Lung (tissue), 12 donors: ENCODE data around the gene ANKRD11. TPM values are rescaled to one million over a fixed set of nuclear protein-coding genes. Genes with fewer than 3 reads are reported as not detected.

Experiments
- ATAC-seq: fragments of 200-7000 bp; cut with Tn5 transposase; one replicate; pipeline ENCODE4 v1.9.1; 2020; ENCODE audit warnings: moderate number of reproducible peaks; ENCODE audit not compliant: insufficient read depth, low FRiP score
- DNase-seq, 3 donors: peaks; one replicate each; pipeline ENCODE4 v3.0.0-alpha.2; 2013 to 2017
- H3K27ac ChIP-seq, 2 donors: one replicate each; pipeline ENCODE4 v1.5.1; 2013; ENCODE audit warnings: mild to moderate bottlenecking in 2 of 2, moderate library complexity in 2 of 2, control low read depth in 1 of 2, inconsistent platforms in 1 of 2, low read depth in 1 of 2, low read length in 1 of 2
- H3K27me3 ChIP-seq, 3 donors: one replicate each; pipeline ENCODE4 v1.5.1; 2013; ENCODE audit warnings: low read length in 2 of 3; ENCODE audit not compliant: control insufficient read depth in 3 of 3, insufficient read depth in 3 of 3
- H3K36me3 ChIP-seq, 4 donors: one replicate each; pipeline ENCODE4 v1.5.1; 2013; ENCODE audit warnings: low read length in 4 of 4, mild to moderate bottlenecking in 1 of 4, moderate library complexity in 1 of 4; ENCODE audit not compliant: control insufficient read depth in 4 of 4, insufficient read depth in 4 of 4
- H3K4me1 ChIP-seq, 5 donors: one replicate each; pipeline ENCODE4 v1.5.1; 2013; ENCODE audit warnings: low read length in 5 of 5, mild to moderate bottlenecking in 2 of 5, moderate library complexity in 1 of 5; ENCODE audit not compliant: control insufficient read depth in 5 of 5, insufficient read depth in 5 of 5
- H3K4me3 ChIP-seq: one replicate; pipeline ENCODE4 v1.5.1; 2013; ENCODE audit warnings: mild to moderate bottlenecking, control low read depth, moderate library complexity
- H3K9ac ChIP-seq, 2 donors: one replicate each; pipeline ENCODE4 v1.5.1; 2013; ENCODE audit warnings: low read length in 2 of 2, control low read depth in 1 of 2; ENCODE audit not compliant: insufficient read depth in 1 of 2
- H3K9me3 ChIP-seq, 4 donors: one replicate each; pipeline ENCODE4 v1.5.1; 2013; ENCODE audit warnings: low read length in 3 of 4, mild to moderate bottlenecking in 1 of 4, moderate library complexity in 1 of 4; ENCODE audit not compliant: control insufficient read depth in 4 of 4, insufficient read depth in 3 of 4
- CTCF ChIP-seq: IDR thresholded peaks from 2 replicates; pipeline ENCODE4 v1.5.1; 2012; ENCODE audit warnings: mild to moderate bottlenecking; ENCODE audit errors: control extremely low read depth, extremely low read depth
- WGBS, 2 donors: extraction: QIAGEN DNeasy Blood & Tissue Kit; methylation state at CpG; one replicate each; pipeline ENCODE4 v1.1.7; 2013; 5-methylcytosine and 5-hydroxymethylcytosine counted together
- polyA plus RNA-seq, 2 donors: library from polyadenylated mRNA; stranded (reverse); fragments of 200-250 nt; gene quantifications; one replicate each; pipeline ENCODE4 v1.2.1, GENCODE V29; 2013
- total RNA-seq, 2 donors: library from RNA; depleted of rRNA in 1 of 2; stranded (reverse); fragments of >200 nt in 1 of 2; gene quantifications; one replicate each; pipeline ENCODE4 v1.2.1, GENCODE V29; 2014 to 2021
- donor health status: control.
- donor health status: control.
- donor health status: Bipolar disorder and iron deficiency.
- donor health status: healthy.
- donor health status: DM: yes; HTN: yes; CAD: no.

The ANKRD11 gene
- total and polyA plus RNA-seq, 4 donors, result 58.5 to 162 (median 89.5) TPM

GRCh38 chr16:89318430-89318758 is 172.0 kb downstream of the ANKRD11 start:
- TF ChIP-seq CTCF, result no peak
- WGBS, 2 donors, result 93 to 94% methylated on average over 11 of the region's 11 CpGs
- DNase-seq, result no peak
- H3K4me1 ChIP-seq, result peaks cover 8 to 65% (median 14%) of the 10 kb centered on the region in 5 donors
- H3K9ac ChIP-seq, result no peak overlapping the region
- no peak for ATAC-seq
- no peaks in the 10 kb centered on the region for H3K27me3 ChIP-seq
- no peak overlapping the region for H3K27ac ChIP-seq
- no peak overlapping the region for H3K4me3 ChIP-seq
- no peaks in the 10 kb centered on the region for H3K9me3 ChIP-seq
- no peaks in the 10 kb centered on the region for H3K36me3 ChIP-seq

DNA sequence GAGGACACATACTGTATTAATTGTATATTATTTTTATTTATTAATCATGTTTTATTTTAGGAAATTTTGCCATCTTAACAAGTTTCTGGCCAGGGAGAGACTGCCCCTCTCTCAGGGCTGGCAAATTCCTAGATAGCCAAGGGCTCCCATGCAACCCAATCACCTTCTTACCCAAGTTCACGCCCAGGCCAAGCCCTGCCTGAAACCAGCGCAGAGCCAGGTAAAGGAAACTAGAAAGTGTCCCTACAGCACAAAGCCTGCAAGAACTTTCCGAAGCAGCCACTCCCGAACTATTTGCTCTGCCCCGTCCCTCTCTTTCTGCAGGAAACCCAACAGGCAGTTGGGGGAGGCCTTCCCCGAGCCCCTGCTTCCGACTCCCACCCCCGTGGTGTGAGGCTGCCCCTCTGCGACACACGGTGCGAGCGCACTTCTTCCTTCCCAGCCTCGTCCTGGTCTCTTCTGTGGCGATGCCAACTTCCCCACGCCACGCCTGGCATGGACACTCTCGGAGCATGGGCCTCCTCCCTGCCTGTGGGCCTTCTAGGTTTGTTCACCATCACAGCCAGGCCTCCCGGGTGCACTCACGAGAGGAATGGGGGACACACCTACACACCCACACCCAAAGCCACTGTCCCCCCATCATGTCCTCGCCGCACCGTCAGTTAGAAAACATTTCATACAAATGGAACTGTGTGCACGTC is 172.5 kb downstream of the ANKRD11 start:
- ATAC-seq (no peak), DNase-seq (no peak)
- Histone ChIP-seq H3K36me3 (peaks cover 0 to 5% (median 0%) of the 10 kb centered on the region in 4 donors), H3K9ac (no peak overlapping the region), H3K27ac (no peak overlapping the region), H3K4me3 (no peak overlapping the region), H3K27me3 (no peaks in the 10 kb centered on the region), H3K9me3 (no peaks in the 10 kb centered on the region), H3K4me1 (peaks cover 8 to 62% (median 11%) of the 10 kb centered on the region in 5 donors)
- 52 to 68% methylated on average over 23 of the region's 23 CpGs for WGBS, 2 donors
- TF ChIP-seq CTCF, result no peak

- WGBS, 2 donors, result 86 to 91% methylated on average over 12 of the region's 12 CpGs
- H3K4me1 ChIP-seq, result peaks cover 3 to 55% (median 11%) of the 10 kb centered on the region in 5 donors
- ATAC-seq, result no peak
- peak overlapping the region in 1 of 2 donors; percentile 87 for H3K27ac ChIP-seq
- no peak overlapping the region for H3K9ac ChIP-seq
- H3K4me3 ChIP-seq, result no peak overlapping the region
- no peak for DNase-seq
- H3K27me3 ChIP-seq, result no peaks in the 10 kb centered on the region
- no peak for TF ChIP-seq CTCF
- peaks cover 0 to 7% (median 0%) of the 10 kb centered on the region in 4 donors for H3K36me3 ChIP-seq
- no peaks in the 10 kb centered on the region for H3K9me3 ChIP-seq
Measured at GRCh38 chr16:89317101-89317671, 173.2 kb downstream of the ANKRD11 start.

- no peak overlapping the region for H3K4me3 ChIP-seq
- peak overlapping the region in 1 of 2 donors; percentile 87 for H3K27ac ChIP-seq
- H3K9ac ChIP-seq, result no peak overlapping the region
Measured at GRCh38 chr16:89316701-89317100, 173.7 kb downstream of the ANKRD11 start.

More at GRCh38 chr16:89316701-89317100, 173.7 kb downstream of the ANKRD11 start:
- DNase-seq (no peak), ATAC-seq (no peak)
- H3K36me3 ChIP-seq, result peaks cover 0 to 10% (median 0%) of the 10 kb centered on the region in 4 donors
- peaks cover 2 to 56% (median 11%) of the 10 kb centered on the region in 5 donors for H3K4me1 ChIP-seq
- no peak for TF ChIP-seq CTCF
- no peaks in the 10 kb centered on the region for H3K27me3 ChIP-seq
- 69 to 74% methylated on average over 14 of the region's 14 CpGs for WGBS, 2 donors
- H3K9me3 ChIP-seq, result no peaks in the 10 kb centered on the region
